Keratinocyte (primary cell): ENCODE measurements around the gene DPYD. TPM values are rescaled to one million over a fixed set of nuclear protein-coding genes. Genes with fewer than 3 reads are reported as not detected.
A peak's percentile ranks its signal among the peaks of the same experiment; 100 is the strongest.

Experiments
- DNase-seq: peaks from one replicate; pipeline ENCODE4 v3.0.0-alpha.2; 2011; ENCODE audit warnings: low read depth, missing footprints, low spot score
- FAIRE-seq: peaks from 2 replicates; lab custom pipeline; 2011; peaks lifted over from hg19 to GRCh38; lab: Jason Lieb, UNC
- H2AFZ ChIP-seq: 2 replicates; pipeline ENCODE4 v1.6.0; 2012; ENCODE audit warnings: low read length, control low read depth, inconsistent platforms; ENCODE audit not compliant: control insufficient read depth
- H3K27ac ChIP-seq: 2 replicates; pipeline ENCODE4 v1.5.1; 2011; ENCODE audit warnings: low read length; ENCODE audit not compliant: control insufficient read depth, insufficient read depth
- H3K27me3 ChIP-seq: 3 replicates; pipeline ENCODE4 v1.6.0; 2011; ENCODE audit warnings: low read length; ENCODE audit not compliant: control insufficient read depth, insufficient read depth; ENCODE audit errors: extremely low read depth
- H3K36me3 ChIP-seq, 2 experiments: 2 replicates in 1 of 2; 3 replicates in 1 of 2; pipeline ENCODE4 v1.5.1; 2011; ENCODE audit warnings: low read length in 2 of 2, mild to moderate bottlenecking in 1 of 2; ENCODE audit not compliant: control insufficient read depth in 2 of 2, insufficient read depth in 2 of 2; ENCODE audit errors: extremely low read depth in 1 of 2
- H3K4me1 ChIP-seq: 3 replicates; pipeline ENCODE4 v1.5.1; 2011; ENCODE audit warnings: low read length; ENCODE audit not compliant: control insufficient read depth, insufficient read depth; ENCODE audit errors: extremely low read depth
- H3K4me2 ChIP-seq: 3 replicates; pipeline ENCODE4 v1.6.0; 2011; ENCODE audit warnings: low read depth, low read length; ENCODE audit not compliant: control insufficient read depth, insufficient read depth; ENCODE audit errors: extremely low read depth
- H3K4me3 ChIP-seq, 3 experiments: fragments of 200-600 bp in 1 of 3; sonication (generic) in 1 of 3; 2 replicates in 2 of 3; 3 replicates in 1 of 3; pipeline ENCODE4 v1.5.1; 2011 to 2016; ENCODE audit warnings: low read length in 3 of 3, mild to moderate bottlenecking in 3 of 3, control low read depth in 2 of 3, inconsistent platforms in 1 of 3, low read depth in 1 of 3, mixed read lengths in 1 of 3, mixed run types in 1 of 3, moderate library complexity in 1 of 3; ENCODE audit not compliant: control insufficient read depth in 2 of 3, insufficient read depth in 2 of 3; ENCODE audit errors: extremely low read depth in 1 of 3
- H3K79me2 ChIP-seq: 2 replicates; pipeline ENCODE4 v1.6.0; 2012; ENCODE audit warnings: low read length; ENCODE audit not compliant: control insufficient read depth, insufficient read depth
- H3K9ac ChIP-seq: 3 replicates; pipeline ENCODE4 v1.6.0; 2011; ENCODE audit warnings: low read length; ENCODE audit not compliant: control insufficient read depth, insufficient read depth; ENCODE audit errors: extremely low read depth
- H3K9me1 ChIP-seq: 3 replicates; pipeline ENCODE4 v1.6.0; 2011; ENCODE audit warnings: low read length; ENCODE audit not compliant: control insufficient read depth, insufficient read depth; ENCODE audit errors: extremely low read depth
- H3K9me3 ChIP-seq: 2 replicates; pipeline ENCODE4 v1.5.1; 2012; ENCODE audit warnings: low read depth, low read length; ENCODE audit not compliant: control insufficient read depth
- H4K20me1 ChIP-seq: 3 replicates; pipeline ENCODE4 v1.6.0; 2011; ENCODE audit warnings: low read length; ENCODE audit not compliant: control insufficient read depth, insufficient read depth; ENCODE audit errors: extremely low read depth
- EZH2 ChIP-seq: IDR thresholded peaks from one replicate; pipeline ENCODE4 v1.6.1; 2012; ENCODE audit warnings: inconsistent platforms, mild to moderate bottlenecking, low read length, moderate library complexity
- dilution Hi-C: fragments of 300-500 bp; cut with MboI; formaldehyde crosslinking; loops from one replicate; pipeline ENCODE4 v1.7.0; 2020; ENCODE audit warnings: low sequenced_read_pairs; ENCODE audit not compliant: extremely low pct_ligation_motif_present
- polyA plus RNA-seq, 5 experiments: library from polyadenylated mRNA; depleted of rRNA in 3 of 5; stranded (reverse) in 3 of 5; stranded (forward) in 1 of 5; unstranded in 1 of 5; fragments of >200 nt; gene quantifications; 1 replicate in 1 of 5; 2 replicates in 3 of 5; 3 replicates in 1 of 5; pipeline versions ENCODE4 v1.2.1 to v1.2.3, GENCODE V29; 2011 to 2012; ENCODE audit warnings: missing spikeins in 2 of 5, low read depth in 1 of 5, low replicate concordance in 1 of 5
- TF ChIP-seq, protein P1 (sequence below), 3 experiments: IDR thresholded peaks in 1 of 3; conservative IDR thresholded peaks in 1 of 3; optimal IDR thresholded peaks in 1 of 3; 2 replicates in 2 of 3; 3 replicates in 1 of 3; pipeline versions ENCODE3 to v1.5.1; 2011; ENCODE audit warnings: low read length in 3 of 3, mild to moderate bottlenecking in 3 of 3, moderate library complexity in 2 of 3, control low read depth in 1 of 3, inconsistent platforms in 1 of 3; ENCODE audit not compliant: insufficient read depth in 2 of 3; ENCODE audit errors: extremely low read depth in 1 of 3

The DPYD gene
- polyA plus RNA-seq, 1 donor (not counting 4 experiments of a cell fraction or from before 2014, with no cell fraction given), result 1.9 TPM

DNA sequence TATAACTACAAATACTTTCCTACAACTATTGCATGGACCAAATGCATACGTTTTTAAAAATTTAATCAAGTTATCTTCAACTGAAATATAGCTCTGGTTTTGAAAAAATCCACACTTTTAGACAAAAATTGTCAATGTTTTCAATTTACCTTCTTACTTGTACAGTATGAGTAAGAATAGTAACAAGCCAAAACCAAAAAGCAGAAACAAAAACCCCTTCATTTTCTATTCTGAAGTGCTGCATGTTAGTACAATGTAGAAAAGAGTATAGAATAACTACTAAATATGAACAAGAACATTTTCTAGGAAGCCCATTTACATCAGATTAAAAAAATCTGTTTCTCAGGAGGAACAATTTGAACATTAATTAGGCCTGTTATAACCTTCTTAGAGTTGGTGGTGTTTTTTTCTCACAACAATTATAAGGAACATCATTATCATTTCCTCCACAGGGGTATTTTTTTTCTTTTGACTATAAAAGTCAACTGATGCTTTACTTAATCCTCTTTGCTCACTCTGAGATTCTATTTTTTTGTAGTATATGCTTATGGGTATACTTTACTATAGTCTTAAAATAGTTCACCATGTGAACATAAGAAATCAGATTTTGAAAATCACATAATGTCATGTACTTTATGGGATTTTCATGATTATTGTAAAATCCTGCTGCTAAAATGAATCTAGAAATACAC is 723.9 kb downstream of the DPYD start:
- Histone ChIP-seq H3K27me3 (no peaks in the 10 kb centered on the region), H3K4me1 (peaks cover 5% of the 10 kb centered on the region), H3K9me3 (no peaks in the 10 kb centered on the region), H4K20me1 (no peaks in the 10 kb centered on the region), H3K36me3 (no peaks in the 10 kb centered on the region), H3K4me2 (no peak overlapping the region), H3K27ac (no peak overlapping the region), H3K9ac (no peak overlapping the region), H3K9me1 (no peaks in the 10 kb centered on the region), H3K79me2 (no peaks in the 10 kb centered on the region), H2AFZ (no peak overlapping the region), H3K4me3 (no peak overlapping the region)
- FAIRE-seq (no peak), DNase-seq (no peak)
- dilution Hi-C loops, result no loop called here
- TF ChIP-seq EZH2, result no peak
- TF ChIP-seq, protein P1, sequence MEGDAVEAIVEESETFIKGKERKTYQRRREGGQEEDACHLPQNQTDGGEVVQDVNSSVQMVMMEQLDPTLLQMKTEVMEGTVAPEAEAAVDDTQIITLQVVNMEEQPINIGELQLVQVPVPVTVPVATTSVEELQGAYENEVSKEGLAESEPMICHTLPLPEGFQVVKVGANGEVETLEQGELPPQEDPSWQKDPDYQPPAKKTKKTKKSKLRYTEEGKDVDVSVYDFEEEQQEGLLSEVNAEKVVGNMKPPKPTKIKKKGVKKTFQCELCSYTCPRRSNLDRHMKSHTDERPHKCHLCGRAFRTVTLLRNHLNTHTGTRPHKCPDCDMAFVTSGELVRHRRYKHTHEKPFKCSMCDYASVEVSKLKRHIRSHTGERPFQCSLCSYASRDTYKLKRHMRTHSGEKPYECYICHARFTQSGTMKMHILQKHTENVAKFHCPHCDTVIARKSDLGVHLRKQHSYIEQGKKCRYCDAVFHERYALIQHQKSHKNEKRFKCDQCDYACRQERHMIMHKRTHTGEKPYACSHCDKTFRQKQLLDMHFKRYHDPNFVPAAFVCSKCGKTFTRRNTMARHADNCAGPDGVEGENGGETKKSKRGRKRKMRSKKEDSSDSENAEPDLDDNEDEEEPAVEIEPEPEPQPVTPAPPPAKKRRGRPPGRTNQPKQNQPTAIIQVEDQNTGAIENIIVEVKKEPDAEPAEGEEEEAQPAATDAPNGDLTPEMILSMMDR (optimal IDR thresholded peaks at IDR 0.05 in 1 of 3, IDR thresholded peaks at IDR 0.05 in 1 of 3, conservative IDR thresholded peaks at IDR 0.05 in 1 of 3; ENCODE audit: extremely low read depth in 1 of 3, insufficient read depth in 2 of 3, low read length in 3 of 3), result no peak

DNA sequence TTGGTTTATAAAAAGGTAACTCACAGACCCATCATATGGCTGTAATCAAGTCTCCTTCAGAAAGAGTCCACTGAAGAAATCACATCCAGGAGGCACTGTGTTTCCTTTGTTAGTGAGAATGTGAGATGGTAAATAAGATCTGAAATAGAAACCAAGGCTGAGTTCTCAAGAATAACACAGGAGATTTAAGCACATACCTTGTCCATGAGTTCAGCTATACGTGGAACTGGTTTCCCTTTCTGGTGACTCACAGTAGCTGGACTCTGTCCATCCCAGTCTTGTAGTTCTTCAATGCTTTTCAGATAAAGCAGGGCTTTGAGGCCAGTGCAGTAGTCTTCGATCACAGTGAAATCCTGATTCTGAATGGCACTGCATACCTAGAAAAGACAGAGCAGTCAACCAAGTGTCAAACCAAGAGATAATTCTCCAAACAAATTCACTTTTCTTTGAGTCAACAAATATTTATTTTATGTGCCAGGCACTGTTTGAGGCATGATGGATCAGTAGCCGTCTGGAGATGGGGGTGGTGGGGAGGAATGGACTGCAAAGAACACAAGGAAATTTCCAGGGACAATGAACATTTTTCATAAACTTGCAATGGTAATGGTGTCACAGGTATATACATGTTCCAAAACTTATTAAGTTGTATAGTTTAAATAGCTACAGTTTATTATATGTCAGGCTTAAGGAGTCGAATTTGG is 727.8 kb downstream of the DPYD start:
- H3K4me3 ChIP-seq, result peak overlapping the region in 1 of 3 experiments; percentile 2
- H3K9me3 ChIP-seq, result no peaks in the 10 kb centered on the region
- peak; percentile 19 for DNase-seq
- H4K20me1 ChIP-seq, result no peaks in the 10 kb centered on the region
- no peak for TF ChIP-seq EZH2
- peaks cover 12% of the 10 kb centered on the region for H3K4me1 ChIP-seq
- FAIRE-seq, result peak; percentile 99
- no peak overlapping the region for H3K27ac ChIP-seq
- peak overlapping the region; percentile 45 for H2AFZ ChIP-seq
- H3K4me2 ChIP-seq, result peak overlapping the region; percentile 59
- dilution Hi-C loops, result no loop called here
- no peaks in the 10 kb centered on the region for H3K79me2 ChIP-seq
- no peaks in the 10 kb centered on the region for H3K9me1 ChIP-seq
- no peaks in the 10 kb centered on the region for H3K36me3 ChIP-seq
- no peak overlapping the region for H3K9ac ChIP-seq
- no peaks in the 10 kb centered on the region for H3K27me3 ChIP-seq
